GM19023 (cell line): Measurements from ENCODE around the gene SLIT1.
"Not testable (repeated sequence)": the region's sequence is repeated elsewhere in the genome, so short reads cannot be mapped to it uniquely, and the experiment has no call there.

Source experiments
- ATAC-seq: cut with Tn5 transposase; IDR thresholded peaks from one replicate; pipeline ENCODE4 v1.9.1; 2021; ENCODE audit warnings: mild to moderate bottlenecking, moderate library complexity; ENCODE audit not compliant: unreplicated experiment

SLIT1 gene

GRCh38 chr10:97049670-97050069, 136.1 kb downstream of the SLIT1 start:
- ATAC-seq: no peak

GRCh38 chr10:97048649-97049427, 136.9 kb downstream of the SLIT1 start:
- ATAC-seq: no peak

- ATAC-seq: no peak
Observed at GRCh38 chr10:97047788-97048187, 138.0 kb downstream of the SLIT1 start.

- ATAC-seq: no peak
Observed at GRCh38 chr10:97047083-97047736, 138.5 kb downstream of the SLIT1 start.

- ATAC-seq: no peak
Observed at GRCh38 chr10:97046456-97047082, 139.2 kb downstream of the SLIT1 start.

- ATAC-seq: no peak
Observed at GRCh38 chr10:97043563-97043855, 142.2 kb downstream of the SLIT1 start.

GRCh38 chr10:97042716-97043562, 142.8 kb downstream of the SLIT1 start:
- no peak for ATAC-seq

- no peak for ATAC-seq
Observed at GRCh38 chr10:97042081-97042480, 143.7 kb downstream of the SLIT1 start.

GRCh38 chr10:97040706-97041105, 145.1 kb downstream of the SLIT1 start:
- no peak for ATAC-seq

- no peak for ATAC-seq
Observed at GRCh38 chr10:97040248-97040584, 145.5 kb downstream of the SLIT1 start.

GRCh38 chr10:97039538-97040247, 146.1 kb downstream of the SLIT1 start:
- no peak for ATAC-seq

GRCh38 chr10:97038688-97039087, 147.1 kb downstream of the SLIT1 start:
- no peak for ATAC-seq

- no peak for ATAC-seq
Observed at GRCh38 chr10:97037365-97038361, 148.1 kb downstream of the SLIT1 start.

GRCh38 chr10:97034958-97035769, 150.6 kb downstream of the SLIT1 start:
- ATAC-seq: no peak

GRCh38 chr10:97034301-97034700, 151.5 kb downstream of the SLIT1 start:
- ATAC-seq: no peak

- not testable (repeated sequence) for ATAC-seq
Observed at GRCh38 chr10:97033841-97034240, 151.9 kb downstream of the SLIT1 start.

GRCh38 chr10:97032624-97033023, 153.1 kb downstream of the SLIT1 start:
- no peak for ATAC-seq

- ATAC-seq: no peak
Observed at GRCh38 chr10:97031459-97031858, 154.3 kb downstream of the SLIT1 start.

- ATAC-seq: no peak
Observed at GRCh38 chr10:97030894-97031293, 154.9 kb downstream of the SLIT1 start.
